Activated CD8-positive, alpha-beta memory T cell treated with anti-CD3 and anti-CD28 coated beads for 1 hour (primary cell): Measurements from ENCODE around the gene FHIP1A.
"Not testable (repeated sequence)": the region's sequence is repeated elsewhere in the genome, so short reads cannot be mapped to it uniquely, and the experiment has no call there.

Source experiments
- DNase-seq, 2 donors: peaks; one replicate each; pipeline ENCODE4 v3.0.0-alpha.2; 2020; ENCODE audit warnings: low read depth in 1 of 2; ENCODE audit errors: extremely low read depth in 1 of 2

FHIP1A gene

DNA sequence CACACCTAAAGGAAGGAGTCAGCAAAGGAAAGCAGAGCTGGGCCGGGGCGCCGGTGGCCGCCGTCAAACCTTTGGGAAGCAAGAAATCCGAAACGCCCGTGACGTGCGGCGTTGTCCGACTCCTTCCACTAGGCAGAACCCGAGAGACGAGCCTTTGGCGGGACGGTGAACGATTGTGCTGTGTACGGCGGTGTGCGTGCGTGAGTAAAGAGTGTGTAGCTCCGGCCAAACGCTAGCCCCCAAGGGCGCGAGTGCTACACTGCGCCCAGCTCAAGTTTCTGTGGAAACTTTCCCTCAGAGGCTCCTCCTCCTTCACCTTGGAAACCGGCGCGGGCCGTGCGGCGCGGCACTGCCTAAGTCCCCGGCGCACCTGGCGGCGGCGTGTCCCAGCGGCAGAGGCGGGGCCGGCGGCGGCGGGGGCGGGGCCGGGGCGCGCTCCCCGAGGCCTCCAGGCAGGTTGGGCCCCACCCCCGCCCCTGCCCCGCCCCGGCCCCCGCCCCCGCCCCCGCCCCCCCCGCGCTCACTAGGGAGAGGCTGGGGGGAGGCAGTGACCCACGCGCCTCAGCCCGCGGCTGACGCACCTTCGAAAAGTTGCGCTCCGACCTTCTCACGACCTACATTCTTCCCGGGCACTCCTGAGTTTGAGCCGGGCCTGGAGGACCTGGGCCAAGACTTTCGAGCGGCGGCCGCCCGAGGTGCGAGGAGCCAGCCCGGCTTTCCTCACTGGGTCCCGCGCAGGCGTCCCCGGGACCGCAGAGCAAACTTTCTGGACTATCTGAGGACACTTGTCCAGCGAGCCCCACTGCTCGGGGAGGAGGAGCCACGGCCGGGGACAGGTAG, at the start of gene FHIP1A:
Gene FHIP1A (plus strand): TSS at position 547 of the 840 bp plus-strand sequence. CDS start 157,084 bp downstream, outside the sequence.
- peak; percentile 44 to 78 for DNase-seq

DNA sequence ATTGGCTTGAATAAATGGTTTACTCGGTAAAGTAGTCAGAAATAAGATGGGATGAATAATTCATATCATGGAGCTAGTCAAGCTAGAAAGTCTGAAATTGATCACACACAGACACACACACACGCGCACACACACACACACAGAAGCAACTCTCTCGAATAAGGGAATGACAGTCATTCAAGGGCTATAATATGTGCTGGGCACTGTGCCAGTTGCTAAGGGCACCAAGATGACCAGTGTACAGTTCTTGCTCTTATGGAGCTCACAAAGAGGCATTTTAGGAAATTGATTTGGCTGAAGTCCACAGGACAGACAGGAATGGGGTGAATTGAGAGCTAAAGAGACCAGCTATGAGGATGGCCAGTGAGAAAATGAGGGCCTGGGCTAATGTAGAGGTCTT, 49.4 kb upstream of the FHIP1A start:
- DNase-seq = no peak

DNA sequence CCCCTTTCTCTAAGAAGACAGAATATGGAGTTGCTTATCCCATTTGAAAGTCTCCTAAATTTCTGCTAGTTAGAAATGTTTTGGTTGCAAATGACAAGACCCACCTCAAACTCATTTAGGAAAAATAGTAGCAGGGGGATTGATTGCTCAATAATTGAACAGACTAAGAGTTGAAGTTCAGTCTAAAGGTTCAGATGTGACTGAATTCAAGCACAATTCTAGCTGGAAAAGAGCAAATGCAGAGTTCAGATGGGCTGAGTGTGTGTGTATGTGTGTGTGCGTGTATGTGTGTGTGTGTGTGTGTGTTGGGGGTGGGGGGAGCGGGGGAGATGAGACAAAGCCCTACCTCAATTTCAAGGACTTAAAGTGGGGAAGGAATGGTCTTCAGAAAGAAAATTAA, 47.9 kb upstream of the FHIP1A start:
- no peak for DNase-seq

DNA sequence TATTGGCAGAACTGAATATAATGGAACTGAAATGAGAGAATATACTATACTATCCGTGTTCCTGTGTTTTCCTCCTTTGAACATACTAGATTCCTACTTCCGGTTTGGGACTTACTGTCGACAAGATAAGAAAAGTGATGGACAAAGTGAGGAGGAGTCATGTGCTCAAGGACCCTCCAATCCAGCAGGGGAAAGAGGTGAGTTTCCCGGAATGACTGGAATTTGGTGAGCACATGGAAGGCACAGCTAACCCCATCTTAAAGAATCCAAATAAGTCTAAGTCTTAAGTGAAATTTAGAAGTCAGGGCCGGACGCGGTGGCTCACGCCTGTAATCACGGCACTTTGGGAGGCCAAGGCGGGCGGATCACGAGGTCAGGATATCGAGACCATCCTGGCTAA, 47.0 kb upstream of the FHIP1A start:
- DNase-seq = no peak

DNA sequence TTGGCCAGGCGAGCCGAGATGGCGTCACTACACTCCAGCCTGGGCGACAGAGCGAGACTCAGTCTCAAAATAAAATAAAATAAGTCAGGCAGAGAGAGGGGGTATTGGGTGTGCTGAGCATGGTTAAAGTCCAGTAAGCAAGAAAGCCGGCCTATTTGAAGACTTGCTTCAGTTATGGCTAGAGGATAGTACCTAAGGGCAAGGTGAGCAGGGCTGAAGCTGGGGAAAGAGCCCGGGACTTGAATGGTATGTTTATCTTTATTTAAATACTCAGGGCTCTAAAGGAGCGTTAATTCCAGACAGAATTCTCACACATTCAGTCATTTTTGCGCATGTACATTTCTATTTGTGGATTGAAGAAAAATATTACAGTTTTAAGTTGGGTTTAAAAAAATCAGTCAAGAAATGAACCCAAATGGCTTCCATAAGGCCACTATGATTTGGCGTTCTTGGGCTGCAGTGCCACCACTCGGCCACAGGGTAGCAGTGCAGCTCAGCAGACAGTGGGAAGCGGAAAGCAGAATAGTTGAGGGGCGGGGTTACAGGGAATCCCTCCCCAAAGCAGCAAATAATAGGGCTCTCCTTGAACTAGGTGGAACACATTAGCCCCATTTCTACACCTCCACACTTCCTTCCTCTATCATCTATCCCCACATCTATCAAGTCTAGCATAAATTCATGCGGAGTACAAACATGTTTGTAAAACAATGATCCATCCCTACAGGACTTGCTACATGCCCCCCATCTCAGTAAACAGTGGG, 46.4 kb upstream of the FHIP1A start:
- DNase-seq = peak; percentile 31 to 49

DNA sequence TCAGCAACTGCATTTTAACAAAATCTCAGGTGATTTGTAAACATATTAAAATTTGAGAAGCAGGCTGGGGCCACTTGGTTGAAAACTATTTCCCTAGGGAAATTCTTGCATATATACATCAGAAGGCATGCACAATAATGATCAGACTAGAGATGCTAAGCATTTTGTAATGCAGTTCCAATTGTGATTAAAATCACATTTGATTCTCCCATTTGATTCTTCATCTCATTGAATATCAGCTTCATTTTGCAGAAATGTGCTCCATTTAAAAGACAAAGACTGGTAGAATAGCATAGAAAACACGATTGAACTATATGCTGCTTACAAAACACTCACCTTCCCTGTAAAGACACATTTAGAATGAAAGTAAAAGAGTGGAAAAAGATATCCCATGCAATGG, 32.4 kb upstream of the FHIP1A start:
- no peak for DNase-seq

DNA sequence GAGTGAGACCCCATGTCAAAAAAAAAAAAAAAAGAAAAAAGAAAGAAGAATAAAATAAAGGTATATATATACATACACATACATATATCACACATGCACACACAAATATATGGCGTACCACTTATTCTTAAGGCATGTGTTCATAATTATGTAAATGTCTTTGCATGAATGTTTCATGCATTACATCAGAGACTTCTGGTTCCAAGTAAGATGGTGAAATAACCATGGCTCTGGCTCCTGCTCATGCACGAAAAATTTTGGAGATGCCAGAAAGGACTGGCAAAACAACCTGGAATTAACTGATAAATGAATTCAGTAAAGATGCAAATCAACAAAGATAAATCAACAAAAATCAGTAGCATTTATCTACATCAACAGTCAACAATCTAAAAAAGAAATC, 19.7 kb upstream of the FHIP1A start:
- no peak for DNase-seq

DNA sequence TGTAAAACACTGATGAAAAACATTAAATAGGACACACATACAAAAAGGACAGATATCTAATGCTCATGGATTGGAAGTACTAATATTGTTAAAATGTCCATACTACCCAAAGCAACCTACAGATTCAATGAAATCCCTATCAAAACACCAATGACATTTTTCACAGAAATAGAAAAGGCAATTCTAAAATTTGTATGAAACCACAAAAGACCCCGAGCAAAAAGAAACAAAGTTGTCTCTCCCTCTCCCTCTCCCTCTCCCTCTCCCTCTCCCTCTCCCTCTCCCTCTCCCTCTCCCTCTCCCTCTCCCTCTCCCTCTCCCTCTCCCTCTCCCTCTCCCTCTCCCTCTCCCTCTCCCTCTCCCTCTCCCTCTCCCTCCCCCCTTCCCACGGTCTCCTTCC, 19.2 kb upstream of the FHIP1A start:
- not testable (repeated sequence) for DNase-seq

DNA sequence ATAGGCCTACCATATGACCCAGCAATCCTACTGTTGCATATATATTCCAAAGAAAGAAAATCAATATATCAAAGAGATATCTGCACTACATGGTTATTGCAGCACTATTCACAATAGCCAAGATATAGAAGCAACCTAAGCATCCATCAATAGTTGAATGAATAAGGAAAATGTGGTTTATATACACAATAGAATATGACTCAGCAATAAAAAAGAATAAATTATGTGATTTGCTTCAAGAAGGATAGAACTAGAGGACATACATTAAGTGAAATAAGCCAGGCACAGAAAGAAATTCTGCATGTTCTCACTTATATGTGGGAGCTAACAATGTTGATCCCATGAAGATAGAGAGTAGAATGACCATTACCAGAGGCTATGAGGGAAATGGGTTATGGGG, 13.1 kb upstream of the FHIP1A start:
- no peak for DNase-seq

DNA sequence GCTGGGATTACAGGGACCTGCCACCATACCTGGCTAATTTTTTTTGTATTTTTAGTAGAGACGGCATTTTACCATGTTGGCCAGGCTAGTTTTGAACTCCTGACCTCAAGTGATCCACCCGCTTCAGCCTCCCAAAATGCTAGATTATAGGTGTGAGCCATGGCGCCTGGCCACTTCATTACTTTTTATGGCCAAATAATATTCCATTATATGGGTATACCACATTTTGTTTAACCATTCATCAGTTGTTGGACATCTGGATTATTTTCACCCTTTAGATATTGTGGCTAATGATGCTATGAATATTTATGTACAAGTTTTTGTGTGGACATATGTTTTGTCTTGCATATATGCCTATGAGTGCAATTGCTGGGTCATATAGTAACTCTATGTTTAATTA, 8.6 kb upstream of the FHIP1A start:
- no peak for DNase-seq

DNA sequence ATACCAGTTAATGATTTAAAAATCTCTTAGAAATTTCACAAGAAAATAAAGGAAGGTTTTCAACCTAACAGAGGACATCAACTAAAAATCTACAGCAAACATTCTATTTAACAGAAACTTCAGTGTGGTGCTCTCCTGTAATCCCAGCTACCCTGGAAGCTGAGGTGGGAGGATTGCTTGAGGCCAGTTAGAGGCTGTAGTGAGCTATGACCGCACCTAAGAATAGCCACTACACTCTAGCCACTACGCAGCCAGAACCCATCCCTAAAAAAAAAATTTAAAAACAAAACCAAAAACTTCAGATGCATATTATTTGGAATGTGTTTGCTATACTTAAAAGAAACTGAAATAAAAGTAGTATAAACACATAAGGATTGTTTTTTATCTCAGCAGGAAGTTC, 7.2 kb upstream of the FHIP1A start:
- DNase-seq = no peak

DNA sequence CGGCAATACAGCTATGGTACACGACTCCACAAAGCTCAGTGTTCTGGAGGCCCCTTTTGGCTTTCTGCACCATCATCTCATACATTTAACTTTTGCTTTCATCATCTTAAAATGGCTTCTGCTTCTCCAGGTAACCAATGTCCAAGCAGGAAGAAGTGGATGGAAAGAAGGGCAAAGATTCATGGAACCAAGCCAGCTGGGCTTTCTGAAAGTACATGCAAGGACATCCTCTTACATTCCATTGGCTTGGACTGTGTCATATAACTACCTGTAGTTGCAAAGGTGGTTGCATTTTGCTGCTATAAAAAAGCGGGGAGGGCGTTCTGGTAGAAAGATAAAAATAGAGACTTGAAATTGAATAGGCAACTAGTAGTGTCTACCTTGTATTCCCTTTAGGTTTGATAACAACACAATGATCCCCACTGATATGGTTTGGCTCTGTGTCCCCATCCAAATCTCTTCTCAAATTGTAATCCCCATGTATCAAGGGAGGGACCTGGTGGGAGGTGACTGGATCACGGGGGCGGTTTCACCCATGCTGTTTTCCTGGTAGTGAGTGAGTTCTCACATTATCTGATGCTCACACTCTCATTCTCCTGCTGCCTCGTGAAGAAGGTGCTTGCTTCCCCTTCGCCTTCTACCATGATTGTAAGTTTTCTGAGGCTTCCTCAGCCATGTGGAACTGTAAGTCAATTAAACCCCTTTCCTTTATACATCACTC, 6.7 kb upstream of the FHIP1A start:
- DNase-seq = no peak

DNA sequence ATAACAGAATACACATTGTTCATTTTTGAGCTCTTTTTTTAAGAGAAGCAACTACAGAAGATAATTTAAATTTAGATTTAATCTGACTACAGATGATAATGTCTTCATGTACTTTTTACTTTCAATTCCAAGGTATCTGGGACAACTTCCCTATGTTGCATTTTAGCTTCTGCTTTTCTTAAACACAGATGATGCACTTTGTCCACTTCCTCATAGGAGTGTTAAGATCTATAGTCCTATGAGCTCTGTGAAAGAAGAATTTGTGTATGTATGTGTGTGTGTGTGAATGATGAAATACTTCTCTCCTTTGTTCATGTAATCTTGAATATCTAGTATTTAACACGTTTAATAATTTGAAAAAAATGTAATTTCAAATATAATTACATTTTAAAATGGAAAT, 5.3 kb upstream of the FHIP1A start:
- no peak for DNase-seq

DNA sequence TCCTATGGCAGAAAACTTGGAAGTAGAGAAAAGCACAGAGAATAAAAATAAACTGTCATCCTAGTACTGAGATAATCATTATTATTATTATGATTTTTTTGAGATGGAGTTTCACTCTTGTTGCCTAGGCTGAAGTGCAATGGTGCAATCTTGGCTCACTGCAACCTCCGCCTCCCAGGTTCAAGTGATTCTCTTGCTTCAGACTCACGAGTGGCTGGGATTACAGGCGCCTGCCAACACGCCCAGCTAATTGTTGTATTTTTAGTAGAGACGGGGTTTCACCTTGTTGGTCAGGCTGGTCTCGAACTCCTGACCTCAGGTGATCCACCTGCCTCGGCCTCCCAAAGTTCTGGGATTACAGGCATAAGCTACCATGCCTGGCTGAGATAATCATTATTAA, 4.2 kb upstream of the FHIP1A start:
- DNase-seq = not testable (repeated sequence)

DNA sequence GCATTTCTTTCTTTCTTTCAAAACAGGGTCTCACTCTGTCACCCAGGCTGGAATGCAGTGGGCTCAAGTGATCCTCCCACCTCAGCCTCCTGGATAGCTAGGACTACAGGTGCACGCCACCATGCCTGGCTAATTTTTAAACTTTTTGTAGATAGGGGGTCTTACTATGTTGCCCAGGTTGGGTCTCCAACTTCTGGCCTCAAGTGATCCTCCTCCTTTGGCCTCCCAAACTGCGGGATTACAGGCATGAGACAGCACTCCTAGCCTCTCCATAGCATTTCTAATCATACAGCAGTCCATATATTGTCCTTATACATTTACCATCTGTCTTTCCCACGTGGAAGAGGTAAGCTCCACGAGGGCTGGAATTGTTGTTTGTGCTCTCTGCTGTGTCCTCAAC, 2.0 kb upstream of the FHIP1A start:
- no peak for DNase-seq

DNA sequence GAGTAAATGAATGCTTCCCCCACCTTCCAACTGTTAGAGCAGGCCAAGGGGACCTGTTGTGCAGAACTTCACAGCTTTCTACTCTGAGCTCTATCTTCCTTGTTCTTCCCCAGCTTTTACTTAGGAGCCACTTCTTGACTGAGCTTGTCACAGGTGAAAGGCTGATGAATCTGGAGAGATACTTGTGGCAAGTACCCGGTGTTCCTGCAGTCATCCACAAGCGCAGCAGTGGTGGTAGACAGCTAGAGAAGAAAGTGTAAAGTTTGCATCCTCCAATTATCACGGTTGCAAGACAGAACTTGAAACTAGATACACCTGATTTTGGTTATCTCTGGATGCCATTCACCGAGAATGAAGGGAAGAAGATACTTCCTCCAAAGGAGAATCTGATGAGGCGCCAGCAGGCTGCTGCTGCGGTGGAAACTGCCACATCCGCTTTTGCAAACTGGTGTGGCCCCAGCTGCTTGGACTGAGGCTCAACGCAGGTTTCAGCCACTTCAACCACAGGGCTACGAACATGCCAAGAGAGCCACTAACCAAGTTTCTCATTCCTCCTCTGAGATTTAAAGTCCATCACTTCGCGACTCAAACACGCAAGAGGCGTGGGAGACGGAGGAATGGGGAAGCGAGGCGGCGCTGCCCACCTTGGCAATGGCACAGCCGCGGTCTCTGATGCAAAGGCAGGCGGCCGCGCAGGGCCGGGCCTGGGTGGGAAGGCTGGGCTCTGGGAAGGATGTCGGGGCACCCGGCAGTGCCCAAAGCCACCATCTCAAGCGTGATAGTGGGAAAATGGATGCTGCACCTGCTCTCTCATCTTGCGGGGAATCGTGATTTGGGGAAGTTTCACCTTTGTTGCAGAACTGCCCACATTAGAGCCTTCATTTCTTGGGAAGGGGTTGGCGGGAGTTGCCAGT, 1.3 kb upstream of the FHIP1A start:
- no peak for DNase-seq

DNA sequence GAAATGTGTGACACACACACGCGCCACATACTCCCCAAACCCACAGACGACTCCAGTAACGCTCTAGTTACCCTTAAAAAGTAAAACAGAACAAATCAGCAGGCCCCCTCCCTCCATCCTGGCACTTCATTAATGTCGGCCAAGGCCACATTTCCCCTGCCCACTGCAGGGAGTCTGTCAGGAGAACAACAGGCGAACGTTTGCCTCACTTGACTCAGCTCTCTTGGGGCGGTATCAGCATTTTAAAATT, 671 bp upstream of the FHIP1A start:
- DNase-seq = no peak

DNA sequence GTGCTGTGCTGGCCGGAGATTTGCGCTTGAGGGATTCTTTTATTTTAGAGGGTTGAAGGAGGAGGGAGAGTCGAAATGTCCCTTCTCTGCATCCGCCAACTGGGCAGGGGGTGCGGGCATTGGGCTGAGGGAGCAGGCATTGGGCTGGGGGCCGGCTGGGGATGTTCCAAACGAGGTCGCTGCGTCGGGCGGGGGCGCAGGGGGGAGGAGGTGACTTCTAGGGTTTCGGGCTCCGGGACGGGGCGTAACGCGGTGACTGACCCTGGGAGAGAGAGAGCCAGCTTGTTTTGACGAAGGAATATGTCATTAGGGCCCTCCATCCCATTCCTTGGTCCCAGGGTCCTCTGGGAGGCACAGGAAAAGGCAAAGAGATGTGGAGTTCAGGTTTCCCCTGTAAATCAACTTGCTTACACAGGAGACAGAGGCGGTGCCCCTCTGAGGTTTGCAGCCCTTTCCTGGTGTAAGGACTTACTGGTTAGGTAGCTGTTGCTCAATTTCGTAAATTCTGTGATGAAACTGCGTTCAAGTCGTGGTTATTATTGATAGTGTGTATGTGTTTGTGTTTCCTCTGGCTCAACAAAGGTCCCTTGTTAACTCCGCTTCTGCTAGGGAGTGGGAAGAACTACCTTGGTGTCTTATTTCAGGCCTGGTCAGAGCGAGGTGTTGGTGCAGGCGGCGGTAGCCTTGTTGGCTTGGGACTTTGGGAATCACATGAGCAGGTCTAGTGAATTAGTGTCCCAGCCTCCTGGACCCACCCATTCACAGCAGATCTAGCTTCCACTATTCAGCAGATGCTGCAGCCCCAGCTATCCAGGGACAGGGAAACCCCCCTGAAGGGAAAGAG, 716 bp downstream of the FHIP1A start:
- DNase-seq = no peak

DNA sequence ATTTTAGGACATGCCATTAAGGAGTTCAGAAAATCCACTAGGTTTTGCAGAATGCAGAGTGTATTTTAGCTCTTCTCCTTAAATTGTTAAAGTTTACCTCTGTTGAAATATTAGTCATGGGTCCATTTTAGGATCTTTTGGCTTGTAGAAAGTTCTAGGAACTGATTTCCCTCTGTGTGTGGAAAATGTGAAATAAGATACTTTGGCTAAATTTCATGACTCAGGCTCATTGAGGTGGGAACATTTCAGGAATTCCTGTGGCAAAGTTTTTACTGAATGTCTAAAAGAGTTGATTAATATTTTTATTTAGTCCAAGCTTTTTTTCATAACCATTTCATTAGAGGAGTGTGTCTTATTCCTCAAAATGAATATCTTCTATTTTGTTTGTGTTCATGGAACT, 7.0 kb downstream of the FHIP1A start:
- DNase-seq = no peak

DNA sequence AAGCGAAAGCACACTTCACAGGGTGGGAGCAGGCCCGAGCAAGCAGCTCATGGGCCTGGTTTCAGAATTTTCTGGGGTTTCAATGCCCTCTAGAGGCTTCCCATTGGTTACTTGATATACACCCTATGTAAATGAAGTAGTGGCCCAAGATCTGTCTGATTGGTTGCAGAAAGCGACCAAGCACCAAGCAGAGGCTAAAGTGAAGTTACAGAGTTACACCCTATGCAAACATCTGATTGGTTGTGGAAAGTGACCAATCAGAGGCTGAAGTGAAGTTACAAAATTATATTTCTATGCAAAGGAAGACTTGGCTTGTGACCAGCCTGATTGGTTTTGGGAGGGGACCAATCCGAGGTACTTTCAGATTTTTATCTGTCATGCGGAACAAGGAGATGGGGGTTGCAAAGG, 8.2 kb downstream of the FHIP1A start:
- no peak for DNase-seq
